HCT116 (cell line): ENCODE measurements around the gene EEIG1. TPM values are rescaled to one million over a fixed set of nuclear protein-coding genes. Genes with fewer than 3 reads are reported as not detected.

Experiments
- ATAC-seq: fragments of 200-7000 bp; cut with Tn5 transposase; 2 replicates; pipeline ENCODE4 v1.9.1; 2020; ENCODE audit warnings: mild to moderate bottlenecking, moderate library complexity
- BruUV-seq: library from RNA; stranded (reverse); fragments of 400-500 nt; replicated peaks from 2 replicates; lab custom pipeline; 2021; lab: Mats Ljungman, UMichigan
- CTCF ChIA-PET: fragments of 300-600 bp; sonication (Branson Sonifier 250); formaldehyde crosslinking; loops from one replicate; lab custom pipeline; 2021; ENCODE audit warnings: antibody characterized with exemption; lab: Charles Lee
- POLR2A ChIA-PET: fragments of 300-600, 350-600 bp; sonication (Branson Sonifier 250); formaldehyde crosslinking; loops from one replicate; lab custom pipeline; 2021; ENCODE audit warnings: antibody characterized with exemption; lab: Charles Lee
- RAD21 ChIA-PET, 2 experiments: fragments of 300-600 bp; sonication (Branson Sonifier 250); formaldehyde crosslinking; loops; one replicate each; lab custom pipeline; 2023; ENCODE audit warnings: low total read pairs in 2 of 2; ENCODE audit not compliant: uncharacterized antibody in 2 of 2, unreplicated experiment in 2 of 2, low non-redundant PET in 1 of 2; lab: Charles Lee
- DNase-seq: peaks from one replicate; pipeline ENCODE4 v3.0.0-alpha.2; 2010; ENCODE audit warnings: low read depth, low spot score
- H2AFZ ChIP-seq: fragments of 200-600 bp; shearing (Covaris generic), sonication (generic); 2 replicates; pipeline ENCODE4 v1.6.1; 2017; ENCODE audit warnings: low read depth, mixed run types, mixed read lengths, antibody characterized with exemption, low read length; ENCODE audit not compliant: poor library complexity, severe bottlenecking
- H3K27ac ChIP-seq: 2 replicates; pipeline ENCODE4 v1.5.1; 2012; ENCODE audit warnings: low read depth, low read length
- H3K27me3 ChIP-seq: fragments of 200-600 bp; sonication (generic); 2 replicates; pipeline ENCODE4 v1.6.1; 2016; ENCODE audit warnings: mixed run types, low read length, mixed read lengths; ENCODE audit not compliant: insufficient read depth
- H3K36me3 ChIP-seq, 2 experiments: fragments of 200-500 bp in 1 of 2; fragments of 200-600 bp in 1 of 2; sonication (Bioruptor generic) in 1 of 2; sonication (generic) in 1 of 2; 2 replicates each; pipeline versions ENCODE4 v1.5.1 to v1.6.1; 2014 to 2016; ENCODE audit warnings: low read length in 2 of 2, inconsistent platforms in 1 of 2, mixed read lengths in 1 of 2, mixed run types in 1 of 2; ENCODE audit not compliant: insufficient read depth in 2 of 2, control insufficient read depth in 1 of 2
- H3K4me1 ChIP-seq, 2 experiments: fragments of 200-600 bp in 1 of 2; sonication (generic) in 1 of 2; 2 replicates each; pipeline versions ENCODE4 v1.5.1 to v1.6.1; 2012 to 2017; ENCODE audit warnings: low read length in 2 of 2, inconsistent platforms in 1 of 2, mild to moderate bottlenecking in 1 of 2, mixed read lengths in 1 of 2, mixed run types in 1 of 2, moderate library complexity in 1 of 2; ENCODE audit not compliant: insufficient read depth in 2 of 2, control insufficient read depth in 1 of 2
- H3K4me2 ChIP-seq: fragments of 200-600 bp; sonication (generic); 2 replicates; pipeline ENCODE4 v1.6.1; 2017; ENCODE audit warnings: mixed run types, low read length, mixed read lengths
- H3K4me3 ChIP-seq, 2 experiments: fragments of 200-600 bp in 1 of 2; sonication (generic) in 1 of 2; replicated peaks in 1 of 2; 2 replicates each; pipeline ENCODE4 v1.5.1; 2011 to 2016; ENCODE audit warnings: low read length in 2 of 2, control low read depth in 1 of 2, low read depth in 1 of 2, mild to moderate bottlenecking in 1 of 2, mixed read lengths in 1 of 2, mixed run types in 1 of 2
- H3K79me2 ChIP-seq: fragments of 200-600 bp; sonication (generic); 2 replicates; pipeline ENCODE4 v1.6.1; 2017; ENCODE audit warnings: mild to moderate bottlenecking, mixed run types, low read length, moderate library complexity, mixed read lengths; ENCODE audit not compliant: insufficient read depth
- H3K9ac ChIP-seq: fragments of 200-600 bp; sonication (generic); 2 replicates; pipeline ENCODE4 v1.6.1; 2016; ENCODE audit warnings: low read length, mixed read lengths
- H3K9me2 ChIP-seq: fragments of 200-600 bp; sonication (generic), shearing (Covaris generic); 2 replicates; pipeline ENCODE4 v1.6.1; 2017; ENCODE audit warnings: mixed run types, mild to moderate bottlenecking, moderate library complexity; ENCODE audit not compliant: insufficient read depth
- H3K9me3 ChIP-seq, 2 experiments: fragments of 200-500 bp in 1 of 2; fragments of 200-600 bp in 1 of 2; sonication (Bioruptor generic) in 1 of 2; sonication (generic) in 1 of 2; 2 replicates each; pipeline ENCODE4 v1.6.1; 2014 to 2017; ENCODE audit warnings: low read length in 2 of 2, mixed read lengths in 2 of 2, inconsistent platforms in 1 of 2, low read depth in 1 of 2, mild to moderate bottlenecking in 1 of 2, mixed run types in 1 of 2, moderate library complexity in 1 of 2; ENCODE audit not compliant: control insufficient read depth in 1 of 2, insufficient read depth in 1 of 2
- H4K20me1 ChIP-seq: fragments of 200-600 bp; sonication (generic), shearing (Covaris generic); 2 replicates; pipeline ENCODE4 v1.6.1; 2017; ENCODE audit warnings: mixed run types, mild to moderate bottlenecking, moderate library complexity; ENCODE audit not compliant: insufficient read depth
- CBX3 ChIP-seq: IDR thresholded peaks from 2 replicates; pipeline ENCODE4 v1.6.1; 2012; ENCODE audit warnings: low read depth
- CTCF ChIP-seq, 3 experiments: fragments of 200-600 bp in 1 of 3; sonication (generic) in 1 of 3; IDR thresholded peaks in 2 of 3; conservative IDR thresholded peaks in 1 of 3; 2 replicates each; pipeline ENCODE4 v1.5.1; 2012 to 2017; ENCODE audit warnings: low read depth in 2 of 3, low read length in 2 of 3, antibody characterized with exemption in 1 of 3, borderline replicate concordance in 1 of 3, control low read depth in 1 of 3, mild to moderate bottlenecking in 1 of 3, mixed read lengths in 1 of 3, mixed run types in 1 of 3, moderate library complexity in 1 of 3; ENCODE audit not compliant: insufficient read depth in 1 of 3
- EGR1 ChIP-seq: IDR thresholded peaks from 2 replicates; pipeline ENCODE4 v1.6.1; 2012; ENCODE audit warnings: low read depth
- ELF1 ChIP-seq: IDR thresholded peaks from 2 replicates; pipeline ENCODE4 v1.6.1; 2012; ENCODE audit warnings: low read depth, borderline replicate concordance
- EZH2 ChIP-seq: fragments of 200-600 bp; sonication (generic); IDR thresholded peaks from 2 replicates; pipeline ENCODE4 v1.6.1; 2017; ENCODE audit warnings: antibody characterized with exemption, mixed run types
- FOSL1 ChIP-seq: IDR thresholded peaks from 2 replicates; pipeline ENCODE4 v1.6.1; 2012; ENCODE audit warnings: low read depth
- POLR2A ChIP-seq: IDR thresholded peaks from 2 replicates; pipeline ENCODE4 v1.7.0; 2011; ENCODE audit warnings: borderline replicate concordance; ENCODE audit not compliant: insufficient read depth, insufficient read length; ENCODE audit errors: extremely low read depth
- POLR2AphosphoS5 ChIP-seq: IDR thresholded peaks from 2 replicates; pipeline ENCODE4 v1.6.1; 2011; ENCODE audit warnings: mild to moderate bottlenecking, low read depth, low read length, moderate library complexity
- RAD21 ChIP-seq: IDR thresholded peaks from 2 replicates; pipeline ENCODE4 v1.6.1; 2012; ENCODE audit warnings: low read depth, mild to moderate bottlenecking
- REST ChIP-seq: IDR thresholded peaks from 2 replicates; pipeline ENCODE4 v1.6.1; 2012; ENCODE audit warnings: low read depth
- SP1 ChIP-seq: IDR thresholded peaks from 2 replicates; pipeline ENCODE4 v1.6.1; 2012; ENCODE audit warnings: low read depth
- SRF ChIP-seq: IDR thresholded peaks from 2 replicates; pipeline ENCODE4 v1.6.1; 2012; ENCODE audit warnings: low read depth
- TCF7L2 ChIP-seq: IDR thresholded peaks from 2 replicates; pipeline ENCODE4 v1.7.0; 2011; ENCODE audit warnings: borderline replicate concordance, inconsistent platforms; ENCODE audit not compliant: insufficient read depth, insufficient read length; ENCODE audit errors: extremely low read depth
- YY1 ChIP-seq: IDR thresholded peaks from 2 replicates; pipeline ENCODE4 v1.6.1; 2011; ENCODE audit warnings: low read length, low read depth, moderate library complexity, mild to moderate bottlenecking; ENCODE audit not compliant: insufficient replicate concordance; ENCODE audit errors: extremely low read depth
- ZBTB33 ChIP-seq: IDR thresholded peaks from 2 replicates; pipeline ENCODE4 v1.6.1; 2011; ENCODE audit warnings: mild to moderate bottlenecking, low read length, moderate library complexity; ENCODE audit not compliant: insufficient replicate concordance; ENCODE audit errors: extremely low read depth
- ZFX ChIP-seq: fragments of 450-650 bp; IDR thresholded peaks from 2 replicates; pipeline ENCODE4 v1.6.1; 2017
- intact Hi-C: fragments of 100-400 bp; cut with micrococcal nuclease; formaldehyde crosslinking; loops from 2 replicates; pipeline ENCODE4 v1.10.0; 2022
- total RNA-seq: library from RNA; stranded (reverse); gene quantifications from one replicate; pipeline ENCODE4 v1.2.1, GENCODE V29; 2021; ENCODE audit not compliant: unreplicated experiment

EEIG1 gene
- total RNA-seq, 1 experiment from 2014 or later: 44.2 TPM

GRCh38 chr9:127965953-127966352 lies 14.8 kb downstream of the EEIG1 start:
- H3K36me3 ChIP-seq: no peaks in the 10 kb centered on the region
- no peak overlapping the region for H2AFZ ChIP-seq
- peak overlapping the region; percentile 78 for H3K4me2 ChIP-seq
- no peak overlapping the region for H3K4me3 ChIP-seq
- H3K9me2 ChIP-seq: no peaks in the 10 kb centered on the region
- H3K4me1 ChIP-seq: peaks cover 90 to 95% of the 10 kb centered on the region in 2 experiments
- intact Hi-C loops: no loop called here
- H3K9ac ChIP-seq: peak overlapping the region; percentile 49
- H3K79me2 ChIP-seq: peaks cover 93% of the 10 kb centered on the region
- CTCF ChIA-PET: interaction anchor here (1.6 to 2.0 kb wide), 2 partner anchors 10 to 22 kb away, joined by 4 to 8 read pairs; no protein-coding TSS in a partner anchor
- TSS peak; percentile 70 for BruUV-seq
- H3K27ac ChIP-seq: peak overlapping the region; percentile 88
- H4K20me1 ChIP-seq: no peaks in the 10 kb centered on the region
- H3K27me3 ChIP-seq: no peaks in the 10 kb centered on the region
- no peak for DNase-seq
- ATAC-seq: no peak; the same call in 1 of the 2 replicates
- no peaks in the 10 kb centered on the region for H3K9me3 ChIP-seq
- POLR2A ChIA-PET: interaction anchor here (0.8 to 1.4 kb wide), 3 partner anchors 10 to 15 kb away, joined by 3 to 6 read pairs (median 3); partner anchors contain the start of gene EEIG1
- RAD21 ChIA-PET: no interaction called here
- TF ChIP-seq ELF1 (no peak), ZBTB33 (no peak), SP1 (no peak), CTCF (IDR thresholded peaks at IDR 0.05 in 2 of 3, conservative IDR thresholded peaks at IDR 0.05 in 1 of 3; ENCODE audit: borderline replicate concordance in 1 of 3, insufficient read depth in 1 of 3, low read depth in 2 of 3, low read length in 2 of 3) (no peak), SRF (no peak), RAD21 (no peak), YY1 (no peak), CBX3 (no peak), TCF7L2 (no peak), FOSL1 (no peak), EZH2 (no peak), EGR1 (no peak), POLR2A (no peak), POLR2AphosphoS5 (no peak), REST (no peak), ZFX (no peak)
